Trophoblast cell (in vitro differentiated cells and primary cell): ENCODE data around the gene MXI1.
"Not testable (repeated sequence)": the region's sequence is repeated elsewhere in the genome, so short reads cannot be mapped to it uniquely, and the experiment has no call there.

Experiments used
- DNase-seq, 2 donors: peaks; one replicate each; pipeline ENCODE4 v3.0.0-alpha.2; 2016
- H2AFZ ChIP-seq: 2 replicates; pipeline ENCODE4 v1.6.1; 2013; ENCODE audit warnings: low read length, moderate library complexity, mild to moderate bottlenecking; ENCODE audit not compliant: insufficient read depth, poor library complexity
- H2AK5ac ChIP-seq: 2 replicates; pipeline ENCODE4 v1.6.1; 2013; ENCODE audit warnings: mild to moderate bottlenecking, low read length
- H2BK120ac ChIP-seq: 2 replicates; pipeline ENCODE4 v1.6.1; 2013; ENCODE audit warnings: low read length, mild to moderate bottlenecking, moderate library complexity; ENCODE audit not compliant: insufficient read depth, poor library complexity
- H2BK12ac ChIP-seq: 2 replicates; pipeline ENCODE4 v1.6.1; 2013; ENCODE audit warnings: mild to moderate bottlenecking, low read length, moderate library complexity
- H2BK5ac ChIP-seq: 2 replicates; pipeline ENCODE4 v1.6.1; 2013; ENCODE audit warnings: low read length, low read depth, moderate library complexity, mild to moderate bottlenecking; ENCODE audit not compliant: poor library complexity
- H3K14ac ChIP-seq: 2 replicates; pipeline ENCODE4 v1.6.1; 2013; ENCODE audit warnings: mild to moderate bottlenecking, low read length
- H3K18ac ChIP-seq: 2 replicates; pipeline ENCODE4 v1.6.1; 2013; ENCODE audit warnings: mild to moderate bottlenecking, low read length
- H3K23ac ChIP-seq: 2 replicates; pipeline ENCODE4 v1.6.1; 2013; ENCODE audit warnings: low read length
- H3K27ac ChIP-seq: 2 replicates; pipeline ENCODE4 v1.5.1; 2013; ENCODE audit warnings: low read depth, mild to moderate bottlenecking, inconsistent platforms, low read length, moderate library complexity
- H3K27me3 ChIP-seq: 2 replicates; pipeline ENCODE4 v1.6.1; 2013; ENCODE audit warnings: inconsistent platforms, mild to moderate bottlenecking, low read length, moderate library complexity; ENCODE audit not compliant: insufficient read depth
- H3K36me3 ChIP-seq, 2 experiments: 1 replicate in 1 of 2; 2 replicates in 1 of 2; pipeline ENCODE4 v1.6.1; 2013; ENCODE audit warnings: low read length in 2 of 2, mild to moderate bottlenecking in 2 of 2, moderate library complexity in 1 of 2; ENCODE audit not compliant: insufficient read depth in 2 of 2, control insufficient read depth in 1 of 2
- H3K4ac ChIP-seq: 2 replicates; pipeline ENCODE4 v1.6.1; 2013; ENCODE audit warnings: low read depth, mild to moderate bottlenecking, low read length, moderate library complexity
- H3K4me1 ChIP-seq, 2 experiments: 1 replicate in 1 of 2; 2 replicates in 1 of 2; pipeline ENCODE4 v1.6.1; 2013; ENCODE audit warnings: low read length in 2 of 2, mild to moderate bottlenecking in 2 of 2, moderate library complexity in 1 of 2; ENCODE audit not compliant: insufficient read depth in 2 of 2, control insufficient read depth in 1 of 2
- H3K4me2 ChIP-seq: 2 replicates; pipeline ENCODE4 v1.6.1; 2013; ENCODE audit warnings: inconsistent platforms, mild to moderate bottlenecking, low read length, moderate library complexity
- H3K4me3 ChIP-seq: 2 replicates; pipeline ENCODE4 v1.5.1; 2013; ENCODE audit warnings: mild to moderate bottlenecking, low read depth, low read length, inconsistent platforms
- H3K79me1 ChIP-seq: one replicate; pipeline ENCODE4 v1.6.1; 2013; ENCODE audit warnings: low read length
- H3K79me2 ChIP-seq: 2 replicates; pipeline ENCODE4 v1.6.1; 2013; ENCODE audit warnings: low read length, mild to moderate bottlenecking; ENCODE audit not compliant: control insufficient read depth, insufficient read depth, poor library complexity
- H3K9ac ChIP-seq: 2 replicates; pipeline ENCODE4 v1.6.1; 2013; ENCODE audit warnings: mild to moderate bottlenecking, low read length
- H3K9me3 ChIP-seq: 2 replicates; pipeline ENCODE4 v1.6.1; 2013; ENCODE audit warnings: low read depth, mild to moderate bottlenecking, control low read depth, inconsistent platforms, low read length; ENCODE audit not compliant: insufficient read depth
- H4K12ac ChIP-seq: 2 replicates; pipeline ENCODE4 v1.6.1; 2013; ENCODE audit warnings: low read depth, mild to moderate bottlenecking, low read length, moderate library complexity
- H4K8ac ChIP-seq: 2 replicates; pipeline ENCODE4 v1.6.1; 2013; ENCODE audit warnings: low read depth, mild to moderate bottlenecking, low read length, moderate library complexity
- H4K91ac ChIP-seq: one replicate; pipeline ENCODE4 v1.6.1; 2013; ENCODE audit warnings: low read depth, mild to moderate bottlenecking, low read length, moderate library complexity
- WGBS: extraction: QIAGEN DNeasy Blood & Tissue Kit; methylation state at CpG from one replicate; pipeline ENCODE4 v1.1.7; 2013; ENCODE audit warnings: missing lambda C conversion rate; ENCODE audit not compliant: insufficient read length, insufficient coverage; ENCODE audit errors: extremely low coverage; 5-methylcytosine and 5-hydroxymethylcytosine counted together

The MXI1 gene

GRCh38 chr10:110251392-110251791 lies 44.0 kb downstream of the MXI1 start:
- H3K14ac ChIP-seq, H2AK5ac ChIP-seq, H4K91ac ChIP-seq, H3K27ac ChIP-seq, H3K23ac ChIP-seq, H2BK5ac ChIP-seq, H3K9me3 ChIP-seq, H2AFZ ChIP-seq, H3K4me1 ChIP-seq, H2BK120ac ChIP-seq, DNase-seq, H2BK12ac ChIP-seq, H4K12ac ChIP-seq, H3K27me3 ChIP-seq, H3K79me1 ChIP-seq, H3K79me2 ChIP-seq, H3K4ac ChIP-seq, H3K4me3 ChIP-seq, H3K36me3 ChIP-seq, H3K9ac ChIP-seq, H4K8ac ChIP-seq, H3K4me2 ChIP-seq, H3K18ac ChIP-seq: not testable (repeated sequence)
- WGBS, result 100% methylated on average over 1 of the region's 1 CpG

- Histone ChIP-seq H3K9me3 (no peaks in the 10 kb centered on the region), H2BK5ac (no peak overlapping the region), H3K79me1 (no peaks in the 10 kb centered on the region), H2BK120ac (no peak overlapping the region), H3K4ac (no peak overlapping the region), H3K4me1 (no peaks in the 10 kb centered on the region), H3K4me3 (no peak overlapping the region), H2BK12ac (no peak overlapping the region), H3K79me2 (no peaks in the 10 kb centered on the region), H3K23ac (no peak overlapping the region), H3K27ac (no peak overlapping the region), H3K14ac (no peak overlapping the region), H2AFZ (no peak overlapping the region), H3K18ac (no peak overlapping the region), H4K8ac (no peak overlapping the region), H3K4me2 (no peak overlapping the region), H3K9ac (no peak overlapping the region), H3K36me3 (no peaks in the 10 kb centered on the region), H4K12ac (no peak overlapping the region), H2AK5ac (no peak overlapping the region), H4K91ac (no peak overlapping the region), H3K27me3 (no peaks in the 10 kb centered on the region)
- no CpG with 5 or more reads among the region's 1 CpG for WGBS
- no peak for DNase-seq
These were observed 44.7 kb downstream of the MXI1 start for GRCh38 chr10:110252151-110252550.

GRCh38 chr10:110254467-110254866 lies 47.1 kb downstream of the MXI1 start:
- Histone ChIP-seq H3K23ac (no peak overlapping the region), H3K14ac (no peak overlapping the region), H3K9me3 (no peaks in the 10 kb centered on the region), H3K18ac (no peak overlapping the region), H4K8ac (no peak overlapping the region), H3K9ac (no peak overlapping the region), H2AK5ac (no peak overlapping the region), H3K79me2 (no peaks in the 10 kb centered on the region), H3K4me2 (no peak overlapping the region), H3K4me3 (no peak overlapping the region), H2BK12ac (no peak overlapping the region), H2BK120ac (no peak overlapping the region), H2BK5ac (no peak overlapping the region), H3K36me3 (no peaks in the 10 kb centered on the region), H3K27me3 (no peaks in the 10 kb centered on the region), H3K4ac (no peak overlapping the region), H2AFZ (no peak overlapping the region), H4K12ac (no peak overlapping the region), H3K4me1 (no peaks in the 10 kb centered on the region), H3K27ac (no peak overlapping the region), H3K79me1 (no peaks in the 10 kb centered on the region), H4K91ac (no peak overlapping the region)
- DNase-seq, result no peak

- no peak overlapping the region for H2BK120ac ChIP-seq
- H3K23ac ChIP-seq, result no peak overlapping the region
- no peak overlapping the region for H4K12ac ChIP-seq
- DNase-seq, result no peak
- WGBS, result no CpG with 5 or more reads among the region's 1 CpG
- H3K27me3 ChIP-seq, result no peaks in the 10 kb centered on the region
- H3K27ac ChIP-seq, result no peak overlapping the region
- no peaks in the 10 kb centered on the region for H3K36me3 ChIP-seq
- no peak overlapping the region for H3K9ac ChIP-seq
- no peaks in the 10 kb centered on the region for H3K79me1 ChIP-seq
- H3K79me2 ChIP-seq, result no peaks in the 10 kb centered on the region
- no peak overlapping the region for H3K4ac ChIP-seq
- no peak overlapping the region for H4K8ac ChIP-seq
- H3K4me2 ChIP-seq, result no peak overlapping the region
- H3K4me1 ChIP-seq, result no peaks in the 10 kb centered on the region
- no peak overlapping the region for H2AK5ac ChIP-seq
- no peak overlapping the region for H4K91ac ChIP-seq
- H2BK12ac ChIP-seq, result no peak overlapping the region
- no peak overlapping the region for H3K14ac ChIP-seq
- no peak overlapping the region for H3K4me3 ChIP-seq
- H2BK5ac ChIP-seq, result no peak overlapping the region
- no peak overlapping the region for H2AFZ ChIP-seq
- no peak overlapping the region for H3K18ac ChIP-seq
- no peaks in the 10 kb centered on the region for H3K9me3 ChIP-seq
These were observed 51.1 kb downstream of the MXI1 start for GRCh38 chr10:110258542-110258941.

- H2BK120ac ChIP-seq, result no peak overlapping the region
- no peak overlapping the region for H4K8ac ChIP-seq
- no peak overlapping the region for H3K14ac ChIP-seq
- no peak overlapping the region for H4K91ac ChIP-seq
- no peaks in the 10 kb centered on the region for H3K4me1 ChIP-seq
- no peak overlapping the region for H2BK5ac ChIP-seq
- no peaks in the 10 kb centered on the region for H3K9me3 ChIP-seq
- H3K79me1 ChIP-seq, result no peaks in the 10 kb centered on the region
- no peak overlapping the region for H2BK12ac ChIP-seq
- no peaks in the 10 kb centered on the region for H3K36me3 ChIP-seq
- no peak overlapping the region for H3K23ac ChIP-seq
- no peak overlapping the region for H3K4ac ChIP-seq
- H3K18ac ChIP-seq, result no peak overlapping the region
- no peak overlapping the region for H2AFZ ChIP-seq
- H3K79me2 ChIP-seq, result no peaks in the 10 kb centered on the region
- no peak overlapping the region for H3K27ac ChIP-seq
- H3K27me3 ChIP-seq, result no peaks in the 10 kb centered on the region
- no peak overlapping the region for H3K9ac ChIP-seq
- H3K4me2 ChIP-seq, result no peak overlapping the region
- no peak overlapping the region for H3K4me3 ChIP-seq
- no peak for DNase-seq
- no peak overlapping the region for H4K12ac ChIP-seq
- no peak overlapping the region for H2AK5ac ChIP-seq
These were observed 51.9 kb downstream of the MXI1 start for GRCh38 chr10:110259317-110259716.
